GM10847 (cell line): ENCODE results near the gene FBN2.

Experiments used
- POLR2A ChIP-seq: IDR thresholded peaks from 2 replicates; pipeline ENCODE4 v1.6.1; 2011; ENCODE audit not compliant: insufficient read length; ENCODE audit errors: extremely low read depth

FBN2 gene

DNA sequence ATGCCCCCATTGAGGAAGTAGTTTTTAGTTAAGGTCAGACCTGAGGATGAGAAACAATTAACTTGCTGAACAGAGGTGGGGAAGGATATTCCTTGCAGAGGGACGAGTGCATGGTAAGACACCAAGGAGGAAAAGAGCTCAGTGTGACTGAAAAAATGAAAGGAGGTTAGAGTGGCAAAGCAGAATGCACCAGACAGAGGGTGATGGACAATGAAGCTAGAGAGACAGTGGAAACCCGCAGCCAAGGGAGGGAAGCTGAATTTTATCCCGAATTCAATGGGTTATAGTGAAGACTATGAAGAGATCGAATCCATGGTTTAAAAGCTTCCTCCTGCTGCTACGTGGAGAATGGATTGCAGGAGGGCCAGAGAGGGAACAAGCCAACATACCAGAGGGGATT is 206.8 kb downstream of the FBN2 start:
- TF ChIP-seq POLR2A = no peak

DNA sequence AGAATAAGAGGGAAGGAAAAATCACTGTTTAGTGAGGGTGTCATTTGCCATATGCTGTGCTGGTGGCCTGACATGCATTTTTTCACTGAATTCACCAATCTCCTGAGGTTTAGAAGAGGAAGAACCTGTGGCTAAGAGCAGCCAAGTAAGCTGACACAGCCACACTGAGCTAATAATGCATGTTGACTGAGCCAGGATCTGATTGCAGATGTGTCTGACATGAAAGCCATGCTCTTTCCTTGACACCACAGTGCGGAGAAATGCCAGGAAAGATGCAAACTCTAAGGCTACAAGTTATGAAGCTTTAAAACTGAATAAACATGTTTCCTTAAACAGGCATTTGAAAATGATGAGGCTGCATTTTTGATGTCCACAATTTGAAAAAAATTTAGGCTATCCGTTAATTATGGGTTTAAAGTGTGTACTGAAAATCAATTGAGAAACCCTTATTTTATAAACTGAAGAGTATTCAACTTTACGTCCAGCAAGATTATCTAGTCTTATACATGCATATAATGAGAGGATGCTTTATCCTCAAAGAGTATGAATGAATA is 208.6 kb downstream of the FBN2 start:
- no peak for TF ChIP-seq POLR2A

DNA sequence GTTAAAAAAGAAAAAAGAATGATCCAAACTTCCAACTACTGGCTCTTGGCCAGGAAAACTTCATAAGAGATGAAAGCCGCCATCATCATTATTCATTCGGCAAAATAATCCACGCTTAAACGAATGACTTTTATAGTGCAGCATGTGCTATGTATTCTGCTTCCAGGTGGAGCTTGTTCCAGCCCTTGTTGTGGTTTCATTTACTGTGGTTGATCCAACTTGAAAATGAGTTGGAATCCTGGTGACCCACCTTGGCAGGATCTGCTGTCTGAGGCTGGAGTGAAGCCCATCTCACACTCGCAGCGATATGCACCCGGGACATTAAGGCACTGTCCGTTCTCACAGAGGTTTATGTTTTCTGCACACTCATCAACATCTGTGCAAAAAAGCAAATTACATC is 209.6 kb downstream of the FBN2 start:
- TF ChIP-seq POLR2A = no peak

DNA sequence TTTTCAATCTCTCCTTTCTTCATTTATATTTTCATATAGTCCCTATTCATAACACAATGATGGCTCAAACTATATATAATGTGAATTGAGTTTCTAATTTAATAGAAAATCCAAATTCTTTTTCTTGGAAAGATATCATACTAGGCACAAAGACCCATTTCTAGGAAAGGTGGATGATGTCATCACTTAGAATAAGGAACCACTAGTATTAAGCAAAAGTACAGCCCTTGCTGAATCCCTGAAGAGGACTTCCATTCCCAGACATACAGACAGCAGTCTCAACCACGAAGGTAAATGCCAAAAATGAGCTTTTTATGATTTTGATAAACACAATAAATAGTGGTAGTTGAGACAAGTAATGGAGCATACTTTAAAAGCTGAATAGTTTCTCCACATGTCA is 210.0 kb downstream of the FBN2 start:
- TF ChIP-seq POLR2A = no peak

DNA sequence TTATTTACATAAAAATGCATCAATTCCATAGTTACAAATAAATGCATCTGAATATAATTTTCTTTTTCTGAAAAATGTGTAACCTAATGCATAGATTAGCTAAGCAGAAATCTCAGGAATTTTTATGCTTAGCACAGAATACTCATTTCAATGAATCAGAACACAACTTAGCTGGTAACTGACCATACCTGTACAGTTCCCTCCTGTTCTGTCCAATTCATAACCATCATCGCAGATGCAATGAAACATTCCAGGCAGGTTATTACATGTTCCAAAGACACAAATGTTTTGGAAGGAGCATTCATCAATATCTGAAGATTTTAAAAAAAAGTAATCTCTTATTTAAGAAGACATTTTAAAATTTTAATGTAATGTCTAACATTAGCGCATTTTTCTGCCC is 219.4 kb downstream of the FBN2 start:
- TF ChIP-seq POLR2A = no peak

DNA sequence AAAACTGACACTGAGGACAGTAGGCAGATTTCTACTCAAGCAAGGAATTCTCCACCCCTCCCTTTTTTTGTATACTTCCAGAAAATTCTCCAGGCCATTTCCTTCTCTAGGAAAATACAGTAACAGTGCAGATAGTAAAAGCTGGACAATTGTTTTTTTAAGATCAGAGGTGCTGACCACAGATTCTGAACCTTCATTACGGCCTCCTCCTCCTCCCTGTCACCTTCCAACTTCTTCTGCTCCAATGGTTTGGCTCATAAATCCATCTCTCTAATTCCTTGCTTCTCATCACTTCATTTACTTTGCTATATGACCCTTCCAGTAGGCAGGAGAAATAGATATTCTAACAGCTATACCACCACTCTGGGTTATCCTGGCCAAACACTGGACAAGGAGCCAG is 220.6 kb downstream of the FBN2 start:
- TF ChIP-seq POLR2A = no peak

DNA sequence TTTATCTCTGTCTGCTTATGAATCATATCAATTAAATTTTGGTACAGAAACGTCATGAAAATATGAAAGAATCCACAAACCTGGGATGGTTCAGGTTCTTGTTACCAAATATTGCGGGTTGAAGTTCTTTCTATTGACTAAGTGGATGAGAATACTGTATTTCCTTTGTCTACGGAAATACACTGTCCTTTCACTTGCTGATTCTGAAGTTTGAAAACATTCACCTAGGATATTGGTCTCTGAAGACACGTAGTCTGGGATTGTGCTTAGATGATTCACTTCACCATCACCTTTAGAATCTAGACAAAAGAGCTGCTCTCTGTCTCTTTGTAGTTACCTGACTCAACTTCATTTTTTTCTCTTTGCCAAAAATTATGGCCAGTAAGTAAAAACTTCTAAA is 222.4 kb downstream of the FBN2 start:
- TF ChIP-seq POLR2A = no peak

DNA sequence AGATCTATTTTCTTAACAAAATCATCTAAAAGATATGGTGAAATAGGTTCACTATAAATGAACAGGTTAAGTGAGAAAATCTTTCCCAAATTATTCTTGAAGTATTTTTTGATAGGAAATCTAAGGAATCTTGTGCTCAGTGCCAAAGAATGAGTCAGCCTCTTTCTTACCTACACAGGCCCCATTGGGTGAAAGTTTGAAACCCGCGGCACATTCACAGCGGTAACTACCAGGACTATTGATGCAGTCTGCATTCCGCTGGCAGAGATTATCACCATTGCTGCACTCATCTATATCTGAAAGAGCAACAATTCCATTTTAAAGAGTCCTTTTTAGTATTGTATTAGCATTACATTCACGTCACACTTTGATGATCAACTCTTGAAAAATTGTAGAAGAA is 232.7 kb downstream of the FBN2 start:
- TF ChIP-seq POLR2A = no peak

DNA sequence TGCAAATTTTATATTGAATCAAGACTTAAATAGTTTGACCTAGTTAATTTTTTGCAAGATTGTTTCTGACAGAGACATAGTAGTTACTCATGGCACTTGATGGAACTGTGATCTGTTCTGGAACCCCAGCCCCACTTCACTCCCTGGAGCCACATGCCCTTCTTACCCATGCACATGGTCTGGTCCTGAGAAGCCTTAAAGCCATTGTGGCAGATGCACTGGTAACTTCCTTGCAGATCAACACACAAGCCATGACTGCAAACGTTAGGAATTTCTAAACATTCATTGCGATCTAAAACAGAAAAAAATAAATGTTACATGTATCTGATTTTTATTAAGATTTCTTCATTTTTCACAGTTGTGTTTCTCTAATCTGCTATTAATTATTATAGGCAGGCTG is 233.3 kb downstream of the FBN2 start:
- no peak for TF ChIP-seq POLR2A

DNA sequence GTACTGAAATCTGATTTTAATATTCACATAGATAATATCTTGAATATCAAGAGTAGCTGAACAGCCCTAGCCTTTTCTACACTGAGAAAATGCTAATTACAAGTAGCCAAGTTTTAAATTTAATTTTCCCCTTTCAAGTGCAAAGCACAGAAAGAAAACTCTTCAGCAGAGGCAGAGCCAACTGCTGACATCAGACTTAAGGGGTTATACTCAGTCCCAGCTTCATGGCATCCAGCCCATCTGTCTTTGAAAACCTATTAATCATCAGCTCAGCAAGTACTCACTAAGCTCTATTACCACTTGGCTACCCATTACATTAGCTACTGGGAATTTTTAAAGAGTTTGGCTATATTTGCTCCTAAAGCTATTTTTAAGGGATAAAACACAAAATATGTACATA is 234.0 kb downstream of the FBN2 start:
- no peak for TF ChIP-seq POLR2A

DNA sequence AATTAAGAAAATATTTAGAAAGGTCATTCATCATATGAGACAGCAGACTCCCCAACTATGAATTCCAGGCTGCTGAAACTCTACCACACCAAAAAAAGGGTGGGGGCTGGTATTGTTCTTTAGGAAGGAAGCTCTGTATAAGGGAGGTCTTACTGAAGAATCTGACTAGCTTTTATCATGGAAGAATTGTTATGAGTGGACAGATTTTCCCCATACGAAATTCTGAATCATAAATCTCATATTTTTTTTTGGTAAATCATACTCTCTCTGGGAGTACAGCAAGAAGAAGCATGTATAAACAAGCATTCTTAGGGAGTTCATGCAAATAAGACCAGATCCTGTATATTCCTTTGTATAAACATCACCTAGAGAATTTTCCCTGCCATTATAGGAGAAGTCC is 234.5 kb downstream of the FBN2 start:
- TF ChIP-seq POLR2A = no peak

DNA sequence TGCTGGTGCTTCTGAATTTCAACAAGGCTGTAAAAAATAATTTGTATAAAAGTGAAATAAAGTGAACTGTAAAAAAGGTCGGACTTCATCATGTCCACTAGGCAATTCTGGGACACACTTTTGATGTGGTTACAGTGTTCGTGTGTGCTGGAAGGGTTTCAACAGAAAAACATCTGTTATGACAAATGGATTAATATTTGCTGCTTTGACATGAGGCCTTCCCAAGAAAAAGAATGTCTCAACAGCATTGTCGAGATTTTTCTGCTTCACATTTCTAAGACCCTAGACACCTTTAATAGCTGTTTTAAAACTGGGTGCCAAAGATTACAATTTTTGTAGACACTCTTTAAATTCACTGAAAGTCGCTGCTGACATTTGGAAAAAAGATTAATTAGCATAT is 237.9 kb downstream of the FBN2 start:
- no peak for TF ChIP-seq POLR2A

DNA sequence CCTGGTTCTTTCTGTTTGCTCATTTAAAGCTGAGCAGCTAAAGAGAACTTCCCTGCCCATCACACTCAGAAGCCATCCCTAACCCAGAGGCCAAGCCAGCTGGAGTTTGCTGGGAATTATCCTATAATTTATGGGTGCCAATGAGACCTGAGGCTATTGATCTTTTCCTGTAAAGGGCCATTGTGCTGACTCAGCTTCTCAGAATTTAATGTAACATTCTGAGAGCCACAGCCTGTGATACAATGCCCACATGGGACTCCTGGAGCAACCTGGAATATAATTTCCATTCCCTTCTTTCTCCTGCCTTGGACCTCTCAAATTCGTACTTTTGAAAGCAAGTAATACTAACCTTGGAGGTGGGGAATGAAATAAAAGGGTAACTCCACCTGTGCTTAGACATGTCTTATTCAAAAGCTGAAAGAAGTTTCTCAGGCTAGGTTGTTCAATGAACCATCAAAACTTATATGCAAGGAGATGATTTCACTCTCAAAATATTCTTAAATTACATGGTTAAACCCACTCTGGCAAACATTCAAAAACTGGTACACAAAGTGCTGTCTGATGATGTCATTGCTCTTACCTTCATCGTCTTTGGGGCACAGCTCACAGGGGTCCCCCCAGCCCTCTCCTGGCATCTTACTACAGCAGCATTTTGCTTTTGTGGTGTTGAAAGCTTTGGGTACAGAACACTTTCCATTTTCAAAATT is 247.7 kb downstream of the FBN2 start:
- TF ChIP-seq POLR2A = no peak

DNA sequence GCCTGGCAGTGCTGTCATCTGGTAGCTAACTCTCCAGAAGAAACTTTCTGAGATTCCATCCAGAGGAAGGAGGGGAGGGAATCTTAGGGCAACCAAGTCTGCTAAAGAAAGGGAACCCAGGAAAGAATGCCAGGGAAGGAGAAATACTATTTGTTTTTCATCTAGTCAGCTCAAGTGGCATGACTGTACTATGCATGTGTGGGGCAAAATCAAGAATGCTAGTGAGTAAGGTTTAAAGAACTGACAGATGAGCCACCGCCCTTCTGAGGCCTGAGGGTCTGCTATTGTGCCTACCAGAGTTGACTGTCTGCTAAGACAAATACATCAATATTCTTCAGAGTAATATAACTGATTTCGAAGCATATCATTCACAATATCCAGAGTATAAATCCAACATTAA is 250.3 kb downstream of the FBN2 start:
- TF ChIP-seq POLR2A = no peak

DNA sequence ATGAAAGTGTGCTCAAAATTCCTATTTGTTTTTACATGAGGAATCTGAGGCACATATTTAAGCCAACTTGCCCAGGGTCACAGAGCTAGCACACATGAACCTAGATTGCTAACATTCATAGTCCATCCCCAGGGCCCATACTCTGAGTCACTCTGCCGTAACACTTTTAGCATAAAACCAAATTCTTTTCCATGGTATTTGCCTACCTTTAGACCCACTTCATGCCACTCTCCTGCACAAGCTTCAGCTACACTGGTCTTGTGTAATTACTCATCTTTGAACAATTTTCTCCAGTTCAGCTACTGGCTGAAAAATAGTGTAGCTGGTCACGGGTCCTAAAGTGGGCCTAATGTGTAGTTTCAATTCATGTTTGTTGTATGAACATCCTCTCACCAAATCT is 253.8 kb downstream of the FBN2 start:
- no peak for TF ChIP-seq POLR2A

DNA sequence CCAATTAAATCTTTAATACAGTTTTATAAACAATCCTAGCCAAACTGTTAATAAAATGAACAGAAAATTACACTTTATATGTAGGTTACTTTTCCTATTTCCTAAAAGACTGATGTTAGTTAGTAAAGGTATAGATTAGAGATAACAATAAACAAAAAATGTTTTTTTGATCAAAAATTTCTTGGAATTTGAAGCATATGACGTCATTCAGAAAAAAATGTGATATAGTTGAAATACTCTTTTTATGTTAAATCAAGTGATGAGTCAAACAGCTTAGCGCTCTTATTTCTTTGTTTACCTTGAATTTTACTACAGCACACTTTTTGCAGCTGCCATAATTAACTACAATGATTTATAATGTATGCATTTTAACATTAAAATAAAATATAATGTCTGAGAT is 258.7 kb downstream of the FBN2 start:
- TF ChIP-seq POLR2A = no peak

DNA sequence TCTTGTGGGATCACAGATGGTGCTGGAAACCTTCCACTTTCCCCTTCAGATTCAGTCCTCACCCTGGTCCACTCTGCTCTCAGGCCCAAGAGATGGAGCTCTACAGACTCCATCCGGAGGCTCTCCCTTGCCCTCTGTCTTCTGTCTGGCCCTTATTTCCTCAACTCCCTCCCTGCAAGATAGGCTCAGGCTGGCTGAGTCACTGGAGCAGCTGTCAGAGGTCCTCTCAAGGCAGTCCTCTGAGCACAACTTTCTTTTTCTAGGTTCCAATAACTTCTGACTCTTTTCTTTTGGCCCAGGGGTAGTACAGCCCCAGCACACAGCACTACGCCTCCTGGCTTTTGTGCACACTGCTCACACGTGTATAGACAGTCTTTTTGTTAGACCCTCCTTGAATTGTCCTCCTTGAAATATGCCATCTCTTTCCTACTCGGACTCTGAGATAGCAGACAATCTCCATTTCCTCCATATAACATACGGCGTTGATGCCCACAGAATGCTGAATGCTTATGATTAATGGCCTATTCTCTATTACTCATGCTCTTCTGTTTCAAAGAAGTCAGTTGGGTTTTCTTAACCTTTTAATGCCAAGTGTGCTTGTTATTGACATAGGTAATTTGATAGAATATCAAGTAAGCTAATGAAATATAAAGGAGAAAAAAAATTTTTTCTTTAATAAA is 261.4 kb downstream of the FBN2 start:
- TF ChIP-seq POLR2A = no peak
